ENCODE data around the gene BCL3.

Gene BCL3

DNA sequence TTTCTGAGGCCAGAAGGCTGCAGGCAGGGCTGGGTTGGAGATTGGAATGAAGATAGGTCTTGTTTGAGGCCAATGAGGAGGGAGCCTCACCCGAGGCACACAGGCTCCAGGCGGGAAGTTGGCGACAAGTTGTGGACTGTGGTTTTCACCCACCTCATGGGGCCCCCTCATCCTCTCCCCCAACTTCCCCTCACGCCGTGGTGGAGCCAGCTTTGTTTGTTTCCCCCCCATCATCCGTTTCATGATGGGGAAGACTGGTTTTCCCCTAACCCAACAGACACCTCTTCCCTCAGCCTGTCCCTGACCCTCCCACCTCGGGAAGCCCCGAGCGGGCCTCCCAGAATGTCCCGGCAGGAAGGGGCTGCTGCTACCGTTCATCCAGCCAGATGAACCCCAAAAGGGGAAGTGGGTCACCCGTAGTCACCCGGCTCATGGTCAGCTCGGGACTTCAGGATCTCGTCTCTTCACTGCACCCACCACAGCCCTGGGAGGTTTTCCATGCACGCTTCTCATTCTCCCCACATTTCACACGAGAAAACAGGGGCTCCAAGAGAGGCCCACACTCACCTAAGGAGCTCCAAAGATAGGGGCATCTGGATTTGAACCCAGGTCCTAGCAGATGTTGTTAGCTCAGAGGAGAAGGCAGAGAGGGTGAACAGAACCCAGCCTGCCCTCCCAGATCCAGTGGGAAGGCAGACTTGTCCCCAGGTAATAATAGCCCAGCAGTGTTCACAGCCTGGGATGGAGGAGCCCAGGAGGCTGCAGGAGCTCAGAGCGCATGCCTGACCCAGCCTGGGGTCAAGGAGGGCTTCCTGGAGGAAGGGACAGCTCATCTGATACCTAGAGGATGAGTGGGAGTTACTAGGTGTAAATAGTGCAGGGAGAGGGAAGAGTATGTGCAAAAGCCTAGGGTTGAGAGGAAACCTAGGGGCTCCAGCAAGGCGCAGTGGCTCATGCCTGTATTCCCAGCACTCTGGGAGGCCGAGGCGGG is 26.1 kb upstream of the BCL3 start:
- no peak overlapping the region for H3K4me3 ChIP-seq (ENCODE audit: low read depth, low read length)
- no peak for DNase-seq (ENCODE audit: low read depth)
- TF ChIP-seq, protein P1, sequence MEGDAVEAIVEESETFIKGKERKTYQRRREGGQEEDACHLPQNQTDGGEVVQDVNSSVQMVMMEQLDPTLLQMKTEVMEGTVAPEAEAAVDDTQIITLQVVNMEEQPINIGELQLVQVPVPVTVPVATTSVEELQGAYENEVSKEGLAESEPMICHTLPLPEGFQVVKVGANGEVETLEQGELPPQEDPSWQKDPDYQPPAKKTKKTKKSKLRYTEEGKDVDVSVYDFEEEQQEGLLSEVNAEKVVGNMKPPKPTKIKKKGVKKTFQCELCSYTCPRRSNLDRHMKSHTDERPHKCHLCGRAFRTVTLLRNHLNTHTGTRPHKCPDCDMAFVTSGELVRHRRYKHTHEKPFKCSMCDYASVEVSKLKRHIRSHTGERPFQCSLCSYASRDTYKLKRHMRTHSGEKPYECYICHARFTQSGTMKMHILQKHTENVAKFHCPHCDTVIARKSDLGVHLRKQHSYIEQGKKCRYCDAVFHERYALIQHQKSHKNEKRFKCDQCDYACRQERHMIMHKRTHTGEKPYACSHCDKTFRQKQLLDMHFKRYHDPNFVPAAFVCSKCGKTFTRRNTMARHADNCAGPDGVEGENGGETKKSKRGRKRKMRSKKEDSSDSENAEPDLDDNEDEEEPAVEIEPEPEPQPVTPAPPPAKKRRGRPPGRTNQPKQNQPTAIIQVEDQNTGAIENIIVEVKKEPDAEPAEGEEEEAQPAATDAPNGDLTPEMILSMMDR (IDR thresholded peaks at IDR 0.05; ENCODE audit: low read depth, low read length, missing control alignments): no peak

DNA sequence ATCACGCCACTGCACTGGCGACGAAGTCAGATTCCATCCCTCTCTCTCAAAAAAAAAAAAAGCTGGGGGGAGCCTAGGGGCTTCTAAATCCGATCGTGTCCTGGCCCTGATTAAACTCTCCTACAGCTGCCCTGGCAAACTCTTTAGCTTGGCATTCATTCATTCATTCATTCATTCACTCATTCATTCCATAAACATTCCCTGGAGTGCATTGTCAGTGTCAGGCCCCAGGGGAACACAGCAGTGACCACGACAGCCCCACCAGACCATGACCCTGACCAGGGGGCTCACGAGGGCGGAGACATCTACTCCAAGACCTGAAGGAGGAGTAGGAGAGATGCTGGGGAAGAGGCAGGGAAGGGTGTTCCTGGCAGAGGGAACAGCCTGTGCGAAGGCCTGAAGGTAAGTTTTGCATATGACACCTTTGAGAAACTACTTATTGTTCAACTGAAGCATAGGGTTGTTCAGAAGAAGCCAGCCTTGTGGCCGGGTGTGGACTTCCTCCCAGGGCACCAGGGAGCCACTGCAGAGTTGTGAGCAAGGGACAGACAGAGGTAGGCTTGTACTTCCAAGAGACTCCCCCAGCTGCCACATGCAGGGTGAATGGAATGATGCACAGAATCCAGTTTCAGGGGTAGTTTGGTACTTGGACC is 25.1 kb upstream of the BCL3 start:
- H3K4me3 ChIP-seq (ENCODE audit: low read depth, low read length): no peak overlapping the region
- TF ChIP-seq, protein P1 (IDR thresholded peaks at IDR 0.05; ENCODE audit: low read depth, low read length, missing control alignments): no peak
- DNase-seq (ENCODE audit: low read depth): no peak

DNA sequence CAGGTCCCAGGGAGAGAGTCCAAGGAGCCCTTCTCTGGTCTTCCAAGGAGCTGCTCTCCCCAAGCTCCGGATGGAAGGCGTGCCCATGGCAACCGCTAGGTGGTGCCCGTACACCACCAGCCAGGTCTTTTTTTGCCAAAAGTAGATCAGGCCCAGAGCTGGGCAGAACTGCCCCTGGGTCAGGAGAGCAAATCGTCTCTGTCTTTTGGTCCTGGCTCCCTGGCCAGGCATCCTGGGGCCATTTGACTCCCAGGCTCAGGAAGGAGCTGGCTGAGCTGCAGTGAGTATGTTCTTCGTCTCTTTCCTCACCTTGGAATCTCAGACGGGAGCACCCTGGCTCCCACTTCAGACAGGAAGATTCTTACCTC is 24.6 kb upstream of the BCL3 start:
- TF ChIP-seq, protein P1 (IDR thresholded peaks at IDR 0.05; ENCODE audit: low read depth, low read length, missing control alignments): peak; percentile 100

DNA sequence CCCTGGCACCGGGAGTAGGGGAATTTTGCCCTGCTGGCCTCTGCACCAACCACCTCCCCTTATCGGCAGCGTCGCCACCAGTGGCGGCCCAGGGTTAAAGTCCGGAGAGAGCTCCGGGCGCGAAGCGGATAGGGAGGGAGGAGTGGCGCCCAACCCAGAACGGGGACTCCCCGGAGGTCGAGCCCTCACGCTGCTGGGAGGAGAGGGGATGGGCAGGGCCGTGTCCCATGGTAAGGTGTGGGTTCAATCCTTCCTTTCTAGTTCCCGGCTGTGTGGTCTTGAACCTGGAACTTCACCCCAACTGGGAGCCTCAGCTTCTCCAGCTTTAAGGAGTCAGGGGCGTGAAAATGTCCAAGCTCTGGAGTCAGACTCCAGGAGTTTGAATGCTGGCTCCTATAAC is 23.3 kb upstream of the BCL3 start:
- no peak overlapping the region for H3K4me3 ChIP-seq (ENCODE audit: low read depth, low read length)
- TF ChIP-seq, protein P1 (IDR thresholded peaks at IDR 0.05; ENCODE audit: low read depth, low read length, missing control alignments): no peak
- no peak for DNase-seq (ENCODE audit: low read depth)

More for the DNA sequence above, 24.6 kb upstream of the BCL3 start:
- no peak for DNase-seq (ENCODE audit: low read depth)
- no peak overlapping the region for H3K4me3 ChIP-seq (ENCODE audit: low read depth, low read length)

DNA sequence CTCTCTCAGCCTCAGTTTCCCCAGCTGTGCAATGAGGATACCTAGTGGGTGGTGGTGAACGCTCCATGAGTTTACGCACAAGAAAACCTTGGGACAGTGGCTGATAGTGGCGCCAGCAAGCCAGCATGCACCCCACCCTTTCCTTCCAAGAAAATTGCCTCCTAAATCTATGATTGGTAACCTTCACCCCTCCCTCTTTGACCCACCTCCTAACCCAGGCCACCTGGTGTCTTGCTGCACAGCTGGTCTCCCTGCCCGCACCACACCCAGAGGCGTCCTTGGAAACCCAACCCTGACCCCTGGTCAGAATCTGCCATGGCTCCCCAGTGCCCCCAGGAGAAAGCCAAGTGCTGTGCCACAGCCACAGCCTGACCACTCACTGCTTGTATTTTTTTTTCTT is 22.8 kb upstream of the BCL3 start:
- no peak for DNase-seq (ENCODE audit: low read depth)
- TF ChIP-seq, protein P1 (IDR thresholded peaks at IDR 0.05; ENCODE audit: low read depth, low read length, missing control alignments): no peak
- H3K4me3 ChIP-seq (ENCODE audit: low read depth, low read length): no peak overlapping the region

DNA sequence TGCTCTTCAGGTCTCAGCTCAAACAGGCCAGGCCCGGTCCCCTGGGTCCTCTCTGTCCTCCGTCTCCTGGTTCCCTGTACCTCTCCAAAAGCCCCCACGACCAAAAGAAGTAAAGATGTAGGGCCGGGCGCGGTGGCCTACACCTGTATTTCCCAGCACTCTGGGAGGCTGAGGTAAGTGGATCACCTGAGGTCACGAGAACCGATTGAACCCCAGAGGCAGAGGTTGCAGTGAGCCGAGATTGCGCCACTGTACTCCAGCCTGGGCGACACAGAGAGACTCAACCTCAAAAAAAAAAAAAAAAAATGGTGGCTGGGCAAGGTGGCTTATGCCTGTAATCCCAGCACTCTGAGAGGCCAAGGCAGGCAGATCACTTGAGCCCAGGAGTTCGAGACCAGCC is 22.0 kb upstream of the BCL3 start:
- no peak overlapping the region for H3K4me3 ChIP-seq (ENCODE audit: low read depth, low read length)
- TF ChIP-seq, protein P1 (IDR thresholded peaks at IDR 0.05; ENCODE audit: low read depth, low read length, missing control alignments): no peak
- DNase-seq (ENCODE audit: low read depth): no peak
